Diencephalon (tissue), 1 donor: ENCODE results near the gene CYFIP1. TPM values are rescaled to one million over a fixed set of nuclear protein-coding genes. Genes with fewer than 3 reads are reported as not detected.

Source experiments
- total RNA-seq: library from RNA; depleted of rRNA; stranded (reverse); fragments of >200 nt; gene quantifications from one replicate; pipeline ENCODE4 v1.2.3, GENCODE V29; 2014

CYFIP1 gene
- 48.2 TPM for total RNA-seq

DNA sequence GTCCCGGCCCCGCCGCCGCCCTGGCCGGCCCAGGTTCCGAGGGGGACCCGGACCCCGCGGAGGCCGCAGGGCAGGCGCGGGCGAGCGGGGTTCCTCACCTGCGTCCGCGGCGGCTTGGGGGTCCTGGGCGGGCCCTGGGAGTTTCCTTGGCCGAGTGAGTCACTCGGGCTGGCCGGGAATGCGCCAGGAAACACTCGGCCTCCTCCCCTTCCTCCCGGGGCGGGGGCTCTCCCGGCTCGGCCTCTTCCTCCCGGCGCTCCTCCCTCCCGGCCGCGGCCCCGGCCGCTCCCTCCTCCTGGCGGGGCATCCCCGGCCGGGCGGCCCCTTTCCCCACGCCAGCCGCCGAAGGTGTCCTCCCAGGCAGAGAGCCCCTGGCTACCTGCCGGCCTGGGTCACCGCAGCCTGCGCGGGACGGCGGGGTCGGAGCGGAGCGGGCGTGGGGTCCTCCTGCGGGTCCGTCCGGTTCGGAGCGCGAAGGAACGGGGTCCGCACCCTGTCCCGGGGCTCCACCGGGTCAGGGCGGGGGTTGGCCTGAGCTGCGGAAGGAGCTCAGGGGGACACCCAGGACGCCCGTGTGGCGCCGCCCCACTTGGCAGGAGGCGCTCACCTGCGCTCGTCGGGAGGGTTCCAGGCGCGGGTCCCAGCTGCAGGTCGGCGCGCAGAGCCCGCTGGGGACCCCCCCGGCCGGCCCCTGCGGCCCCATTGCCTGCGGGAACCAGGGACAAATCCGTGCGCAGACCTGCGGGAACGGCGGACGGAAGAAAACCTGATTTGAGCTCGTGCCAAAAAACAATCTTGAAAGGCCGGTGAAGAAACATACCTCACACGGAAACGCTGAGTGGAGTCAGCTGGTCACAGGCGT lies at the start of gene CYFIP1:
TSS of gene CYFIP1 (minus strand) at position 180 of the 862 bp plus-strand sequence. CDS start 33,083 bp downstream, outside the sequence.

GRCh38 chr15:22838292-22839042 lies 141.7 kb downstream of the CYFIP1 start, which contains the start of gene NIPA2:
Gene NIPA2, plus strand, starts transcription at chr15:22838666. Its CDS starts 13,066 bp downstream, at chr15:22851732.

Other genes with a start within 250 kb of the CYFIP1 start
- gene NIPA1, start 193.7 kb downstream of the CYFIP1 start, total RNA-seq = 40.6 TPM
- gene NIPA2, start 141.7 kb downstream of the CYFIP1 start, total RNA-seq = 56.7 TPM
- 28.8 TPM for gene TUBGCP5, start 59.2 kb upstream of the CYFIP1 start, total RNA-seq
- not detected for gene GOLGA6L1, start 156.5 kb upstream of the CYFIP1 start, total RNA-seq